DMS153 treated with DMSO at 0.1 percent for 48 hours (cell line): ENCODE results near the gene LRRC3.
A peak's percentile ranks its signal among the peaks of the same experiment; 100 is the strongest.
"Not testable (repeated sequence)": the region's sequence is repeated elsewhere in the genome, so short reads cannot be mapped to it uniquely, and the experiment has no call there.

Experiments
- DNase-seq: peaks from one replicate; lab custom pipeline; 2025; ENCODE audit not compliant: unreplicated experiment; lab: John Stamatoyannopoulos, UW

The LRRC3 gene

GRCh38 chr21:44454747-44455523 is at the start of gene LRRC3:
TSS of gene LRRC3 (plus strand) at chr21:44455510. CDS start at chr21:44456645, 1,135 bp downstream.
- peak; percentile 48 for DNase-seq

DNA sequence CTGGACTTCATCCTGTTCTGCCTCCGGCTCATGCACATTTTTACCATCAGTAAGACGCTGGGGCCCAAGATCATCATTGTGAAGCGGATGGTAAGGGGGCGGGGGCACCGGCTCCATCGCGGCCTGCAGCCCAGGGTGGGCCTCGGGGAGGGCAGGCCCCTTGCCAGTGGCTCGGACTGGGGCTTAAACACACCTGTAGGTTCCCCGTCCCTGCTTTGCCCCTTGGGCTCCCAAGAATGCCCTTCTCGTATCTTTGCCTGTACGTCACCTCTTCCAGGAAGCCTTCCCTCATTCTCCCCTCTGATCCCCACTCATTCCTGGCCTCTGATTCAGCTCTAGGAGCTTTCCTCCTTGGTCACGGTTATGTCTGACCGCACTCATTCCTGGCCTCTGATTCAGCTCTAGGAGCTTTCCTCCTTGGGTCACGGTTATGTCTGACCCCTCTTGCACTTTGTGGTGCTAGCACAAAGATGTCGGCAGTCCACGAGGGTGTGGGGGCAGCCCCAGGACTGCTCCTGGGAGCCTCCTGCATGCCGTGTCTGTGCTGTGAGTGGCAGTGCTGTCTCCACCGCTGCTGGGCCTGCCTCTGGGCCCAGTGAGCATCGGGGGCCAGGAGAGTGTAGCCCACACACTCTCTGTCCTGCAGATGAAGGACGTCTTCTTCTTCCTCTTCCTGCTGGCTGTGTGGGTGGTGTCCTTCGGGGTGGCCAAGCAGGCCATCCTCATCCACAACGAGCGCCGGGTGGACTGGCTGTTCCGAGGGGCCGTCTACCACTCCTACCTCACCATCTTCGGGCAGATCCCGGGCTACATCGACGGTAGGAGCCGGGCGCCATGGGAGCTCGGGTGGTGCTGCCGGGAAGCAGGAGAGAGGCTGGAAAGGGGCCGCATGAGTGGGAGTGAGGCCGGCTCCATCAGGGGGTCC is 49.1 kb upstream of the LRRC3 start:
- no peak for DNase-seq

GRCh38 chr21:44406953-44407352 is 48.4 kb upstream of the LRRC3 start:
- DNase-seq = no peak

GRCh38 chr21:44407493-44407892 is 47.8 kb upstream of the LRRC3 start:
- DNase-seq = no peak

DNA sequence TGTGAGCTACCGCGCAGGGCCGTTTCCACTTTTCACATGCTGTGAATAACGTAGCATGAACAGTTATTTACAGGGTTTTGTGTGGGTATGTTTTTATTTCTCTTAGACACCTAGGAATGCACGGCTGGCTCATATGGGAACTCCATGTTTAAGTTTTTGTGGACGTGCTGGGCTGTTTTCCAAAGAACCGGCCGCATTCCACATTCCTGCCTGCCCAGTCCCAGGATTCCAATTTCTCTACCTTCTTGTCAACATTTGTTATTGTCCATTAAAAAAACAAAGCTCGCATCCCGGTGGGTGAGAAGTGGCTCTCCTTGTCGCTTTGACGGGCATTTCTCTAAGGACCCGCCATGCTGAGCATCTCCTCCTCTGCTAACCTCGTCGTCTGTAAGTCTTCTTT is 47.1 kb upstream of the LRRC3 start:
- DNase-seq = no peak

- no peak for DNase-seq
Observed at GRCh38 chr21:44413566-44414290, 41.6 kb upstream of the LRRC3 start.

DNA sequence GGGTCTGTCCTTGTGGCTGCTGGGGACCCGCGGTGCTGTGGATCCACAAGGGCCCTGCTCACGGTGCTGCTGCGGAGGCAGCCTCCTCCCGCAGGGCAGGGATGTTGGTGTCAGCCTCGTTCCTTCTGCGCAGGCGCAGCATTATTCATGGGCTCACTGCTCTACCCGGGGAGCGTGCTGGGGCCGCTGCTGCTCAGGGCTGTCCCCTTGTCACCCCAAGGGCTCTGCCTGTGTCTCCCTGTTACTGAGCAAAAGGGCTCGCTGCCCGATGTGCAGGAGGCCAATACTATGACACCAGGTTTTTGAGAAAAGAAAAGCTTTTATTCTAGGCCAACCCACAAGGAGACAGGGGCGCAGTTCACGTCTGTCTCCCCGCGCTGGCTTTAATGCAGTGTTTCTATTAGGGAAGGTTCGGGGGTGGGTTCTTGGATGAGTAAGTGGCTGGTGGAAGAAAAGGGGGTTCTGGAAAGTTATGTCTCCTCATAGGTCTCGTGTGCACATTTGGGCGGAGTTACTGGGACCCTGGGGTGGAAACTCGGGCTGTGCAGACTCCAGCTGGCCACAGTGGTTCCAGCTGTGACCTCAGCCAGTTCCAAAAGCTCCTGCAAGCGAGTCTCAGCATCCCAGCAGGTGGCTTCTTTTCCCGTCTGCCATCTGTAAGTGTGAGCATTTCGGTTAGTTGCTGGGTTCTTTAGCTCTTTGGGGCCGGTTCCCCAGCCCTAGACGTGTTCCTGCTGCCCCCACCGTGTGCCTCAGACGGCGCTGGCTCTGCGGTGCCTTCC is 40.8 kb upstream of the LRRC3 start:
- no peak for DNase-seq

- DNase-seq = no peak
Observed at GRCh38 chr21:44415073-44416025, 40.0 kb upstream of the LRRC3 start.

DNA sequence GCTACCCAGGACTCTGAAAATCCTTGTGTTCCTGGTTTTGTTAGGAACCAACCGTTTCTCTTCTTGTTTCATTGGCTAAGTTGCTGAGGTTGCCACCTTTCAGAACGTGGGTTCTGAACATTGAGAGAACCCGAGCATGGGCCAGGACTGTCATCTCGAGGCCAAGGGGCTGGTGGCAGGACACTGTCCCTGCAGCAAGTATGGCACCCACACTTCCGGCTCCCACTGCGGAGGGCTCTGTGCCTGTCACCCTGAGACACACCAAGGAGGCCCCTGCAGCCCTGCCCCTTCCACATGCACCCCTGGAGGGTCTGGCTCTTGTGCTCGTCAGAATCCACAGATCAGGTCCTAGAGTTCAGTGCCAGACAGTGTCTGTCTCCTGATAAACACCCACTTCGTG is 39.1 kb upstream of the LRRC3 start:
- no peak for DNase-seq

DNA sequence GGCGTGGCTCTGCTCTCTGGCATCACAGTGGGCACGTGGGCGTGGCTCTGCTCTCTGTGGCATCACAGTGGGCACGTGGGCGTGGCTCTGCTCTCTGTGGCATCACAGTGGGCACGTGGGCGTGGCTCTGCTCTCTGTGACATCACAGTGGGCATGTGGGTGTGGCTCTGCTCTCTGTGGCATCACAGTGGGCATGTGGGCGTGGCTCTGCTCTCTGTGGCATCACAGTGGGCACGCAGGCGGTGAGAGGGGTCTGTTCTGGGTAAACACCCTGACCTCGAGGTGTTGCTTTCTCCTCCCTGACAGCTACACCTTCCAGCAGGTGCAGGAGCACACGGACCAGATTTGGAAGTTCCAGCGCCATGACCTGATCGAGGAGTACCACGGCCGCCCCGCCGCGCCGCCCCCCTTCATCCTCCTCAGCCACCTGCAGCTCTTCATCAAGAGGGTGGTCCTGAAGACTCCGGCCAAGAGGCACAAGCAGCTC is 37.6 kb upstream of the LRRC3 start:
- not testable (repeated sequence) for DNase-seq

GRCh38 chr21:44418108-44418875 is 37.0 kb upstream of the LRRC3 start:
- no peak for DNase-seq

- DNase-seq = no peak
Observed at GRCh38 chr21:44418876-44419230, 36.5 kb upstream of the LRRC3 start.

DNA sequence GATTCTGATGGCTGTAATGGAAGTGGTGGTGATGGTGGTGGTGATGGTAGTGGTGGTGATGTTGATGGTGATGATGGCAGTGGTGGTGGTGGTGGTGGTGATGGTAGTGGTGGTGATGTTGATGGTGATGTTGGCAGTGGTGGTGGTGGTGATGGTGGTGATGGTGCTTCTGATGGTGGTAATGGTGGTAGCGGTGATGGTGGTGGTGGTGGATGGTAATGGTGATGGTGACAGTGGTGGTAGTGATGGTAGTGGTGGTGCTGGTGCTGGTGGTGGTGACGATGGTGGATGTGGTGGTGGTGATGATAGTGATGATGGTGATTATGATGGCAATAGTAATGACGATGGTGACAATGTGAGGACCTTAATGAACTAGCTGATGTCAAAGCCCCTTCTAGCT is 35.6 kb upstream of the LRRC3 start:
- no peak for DNase-seq

DNA sequence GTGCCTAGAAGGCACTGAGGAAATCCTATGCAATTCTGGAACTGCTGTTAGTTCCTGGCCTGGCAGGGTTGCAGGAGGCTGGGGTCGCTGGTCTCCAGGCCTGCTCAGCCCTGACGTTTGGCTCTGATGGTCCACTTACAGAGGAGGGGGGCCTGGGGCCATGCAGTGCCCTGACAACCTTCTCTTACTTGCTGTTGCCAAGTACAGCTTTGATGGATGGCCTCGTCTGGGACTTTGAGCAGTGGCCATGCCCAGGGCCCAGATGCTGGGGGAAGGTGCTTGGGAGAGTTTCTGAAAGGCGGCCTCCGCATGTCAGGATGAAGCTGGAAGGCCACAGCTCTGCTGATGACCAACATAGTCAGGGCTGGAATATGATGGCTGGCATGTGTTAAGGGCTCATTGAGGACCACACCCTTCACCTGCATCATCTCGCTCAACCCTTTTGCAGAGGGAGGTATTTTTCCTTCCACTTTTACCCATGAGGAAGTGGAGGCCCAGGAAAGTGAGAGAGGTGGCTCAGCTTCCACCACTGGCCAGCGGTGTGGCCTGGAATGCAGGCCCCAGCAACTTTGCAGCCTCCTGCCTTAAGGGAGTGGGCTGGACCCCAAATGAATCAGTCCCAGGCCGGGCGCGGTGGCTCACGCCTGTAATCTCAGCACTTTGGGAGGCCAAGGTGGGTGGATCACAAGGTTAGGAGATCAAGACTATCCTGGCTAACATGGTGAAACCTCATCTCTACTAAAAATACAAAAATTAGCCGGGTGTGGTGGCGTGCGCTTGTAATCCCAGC is 34.7 kb upstream of the LRRC3 start:
- DNase-seq = no peak

DNA sequence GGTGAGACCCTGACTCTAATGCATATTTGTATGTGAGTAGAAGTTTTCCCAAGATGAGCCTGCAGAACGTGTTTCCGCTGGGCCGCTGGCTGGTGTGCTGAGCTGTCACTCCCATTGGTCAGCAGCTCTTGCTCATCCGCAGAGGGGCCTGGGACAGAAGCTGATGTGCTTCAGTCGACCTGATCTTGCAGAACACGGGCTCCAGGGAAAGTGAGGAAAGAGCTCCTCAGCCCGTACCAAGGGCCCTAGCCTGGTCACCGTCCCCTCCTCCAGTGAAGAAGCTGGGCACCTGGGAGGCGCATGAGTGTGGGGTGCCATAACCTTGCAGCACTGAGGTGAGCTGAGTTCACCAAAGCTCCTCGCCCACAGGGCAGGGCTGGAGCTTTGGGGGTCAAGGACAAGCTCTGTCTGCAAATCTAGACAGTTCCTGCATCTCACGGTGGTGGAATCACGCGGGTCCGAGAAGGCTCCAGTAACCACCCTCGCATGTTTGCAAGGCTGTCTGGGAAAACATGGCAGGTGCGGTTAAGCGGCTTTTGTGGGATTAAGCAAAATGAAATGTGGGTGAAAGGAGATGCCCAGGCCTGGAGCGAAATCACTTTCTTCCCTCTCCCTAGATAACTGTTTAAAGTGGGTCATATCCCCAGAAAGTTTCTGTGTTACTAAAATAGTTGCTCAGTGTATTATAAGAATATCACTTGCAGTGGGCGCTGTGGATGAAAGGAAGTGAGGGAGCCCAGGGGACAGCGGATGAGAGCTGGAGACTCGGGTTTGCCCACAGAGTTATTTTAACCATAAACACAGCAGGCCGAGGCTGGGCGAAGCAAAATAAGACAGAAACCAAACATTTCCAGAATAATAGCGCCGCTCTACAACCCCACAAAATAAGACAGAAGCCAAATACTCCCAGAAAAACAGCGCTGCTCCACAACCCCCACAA is 33.1 kb upstream of the LRRC3 start:
- DNase-seq = no peak

- no peak for DNase-seq
Observed at GRCh38 chr21:44423312-44423821, 31.9 kb upstream of the LRRC3 start.
